HepG2 (cell line): Measurements from ENCODE around the gene MTF1. TPM values are rescaled to one million over a fixed set of nuclear protein-coding genes. Genes with fewer than 3 reads are reported as not detected.

Experiments used
- BCL6 ChIP-seq: IDR thresholded peaks from 2 replicates; pipeline ENCODE4 v1.6.1; 2016; ENCODE audit warnings: missing genetic modification reagents, missing compliant biosample characterization
- CEBPZ ChIP-seq: IDR thresholded peaks from 2 replicates; pipeline ENCODE4 v1.6.1; 2012; ENCODE audit warnings: low read length, improper control_type of control experiment
- CREB1 ChIP-seq, 2 experiments: fragments of 450-650 bp in 1 of 2; IDR thresholded peaks; 2 replicates each; pipeline ENCODE4 v1.6.1; 2016 to 2017; ENCODE audit warnings: control low read depth in 1 of 2, mild to moderate bottlenecking in 1 of 2, missing compliant biosample characterization in 1 of 2, missing genetic modification characterization in 1 of 2
- DMAP1 ChIP-seq: IDR thresholded peaks from 2 replicates; pipeline ENCODE4 v1.6.1; 2016
- HNF1B ChIP-seq: sonication (generic); formaldehyde crosslinking; IDR thresholded peaks from 2 replicates; pipeline ENCODE4 v1.5.1; 2020; ENCODE audit warnings: mild to moderate bottlenecking, moderate library complexity, missing genetic modification reagents
- KLF9 ChIP-seq: IDR thresholded peaks from 2 replicates; pipeline ENCODE4 v1.6.1; 2016; ENCODE audit warnings: low read depth
- MIXL1 ChIP-seq: IDR thresholded peaks from 2 replicates; pipeline ENCODE4 v1.6.1; 2016
- NFIC ChIP-seq: IDR thresholded peaks from 2 replicates; pipeline ENCODE4 v1.6.1; 2012; ENCODE audit warnings: mild to moderate bottlenecking, low read length, inconsistent platforms
- SMAD1 ChIP-seq: sonication (generic); formaldehyde crosslinking; IDR thresholded peaks from 2 replicates; pipeline ENCODE4 v1.4.0; 2020; ENCODE audit warnings: missing genetic modification reagents, low read depth, mild to moderate bottlenecking, borderline replicate concordance
- SMC3 ChIP-seq: IDR thresholded peaks from 2 replicates; pipeline ENCODE4 v1.6.1; 2011; ENCODE audit warnings: low read length, improper control_type of control experiment
- SRSF9 ChIP-seq: fragments of 200-400 bp; formaldehyde crosslinking; IDR thresholded peaks from 2 replicates; pipeline ENCODE4 v1.6.1; 2018; ENCODE audit warnings: borderline replicate concordance, mild to moderate bottlenecking, low read depth, low read length; ENCODE audit not compliant: insufficient read depth, poor library complexity, severe bottlenecking
- SRY ChIP-seq: sonication (generic); formaldehyde crosslinking; IDR thresholded peaks from 2 replicates; pipeline ENCODE4 v1.8.0; 2022; ENCODE audit warnings: mild to moderate bottlenecking, missing genetic modification reagents
- TCF7L2 ChIP-seq: IDR thresholded peaks from 2 replicates; pipeline ENCODE4 v1.6.1; 2011; ENCODE audit warnings: mild to moderate bottlenecking, low read depth, low read length, moderate library complexity
- TRIM24 ChIP-seq: sonication (generic); formaldehyde crosslinking; IDR thresholded peaks from 2 replicates; pipeline ENCODE4 v1.8.0; 2022; ENCODE audit warnings: mild to moderate bottlenecking, missing genetic modification reagents
- ZIK1 ChIP-seq: sonication (generic); formaldehyde crosslinking; IDR thresholded peaks from 2 replicates; pipeline ENCODE4 v1.5.0; 2020; ENCODE audit warnings: mild to moderate bottlenecking, low read depth, missing genetic modification reagents, borderline replicate concordance
- ZNF230 ChIP-seq: sonication (generic); formaldehyde crosslinking; IDR thresholded peaks from 2 replicates; pipeline ENCODE4 v1.4.0; 2020; ENCODE audit warnings: mild to moderate bottlenecking, missing genetic modification reagents
- ZNF251 ChIP-seq: sonication (generic); formaldehyde crosslinking; IDR thresholded peaks from 2 replicates; pipeline ENCODE4 v1.9.0; 2021; ENCODE audit warnings: mild to moderate bottlenecking, missing genetic modification reagents
- ZNF326 ChIP-seq: sonication (generic); formaldehyde crosslinking; IDR thresholded peaks from 2 replicates; pipeline ENCODE4 v1.4.0; 2020; ENCODE audit warnings: missing genetic modification reagents, borderline replicate concordance
- ZNF382 ChIP-seq: sonication (generic); formaldehyde crosslinking; IDR thresholded peaks from 2 replicates; pipeline ENCODE4 v1.5.0; 2020; ENCODE audit warnings: missing genetic modification reagents, mild to moderate bottlenecking, borderline replicate concordance
- ZNF446 ChIP-seq: sonication (generic); formaldehyde crosslinking; IDR thresholded peaks from 2 replicates; pipeline ENCODE4 v1.5.0; 2020; ENCODE audit warnings: mild to moderate bottlenecking, missing genetic modification reagents
- ZNF572 ChIP-seq: sonication (generic); formaldehyde crosslinking; IDR thresholded peaks from 2 replicates; pipeline ENCODE4 v1.5.1; 2020; ENCODE audit warnings: mild to moderate bottlenecking, missing genetic modification reagents
- ZNF678 ChIP-seq: sonication (generic); formaldehyde crosslinking; IDR thresholded peaks from 2 replicates; pipeline ENCODE4 v1.4.0; 2020; ENCODE audit warnings: mild to moderate bottlenecking, missing genetic modification reagents
- polyA plus RNA-seq, 8 experiments: library from polyadenylated mRNA; depleted of rRNA in 3 of 8; stranded (reverse) in 7 of 8; unstranded in 1 of 8; fragments of >200 nt; fragmentation: Illumina TruSeq in 4 of 8; extraction: Trizol in 4 of 8; gene quantifications; 2 replicates each; pipeline versions ENCODE4 v1.2.1 to v1.2.3, GENCODE V29; 2011 to 2016; ENCODE audit warnings: low read depth in 4 of 8, missing spikeins in 1 of 8, mixed read lengths in 1 of 8; ENCODE audit not compliant: insufficient read depth in 1 of 8
- total RNA-seq, 5 experiments: library from RNA; depleted of rRNA; stranded (reverse); fragments of >200 nt; fragmentation: Illumina TruSeq; extraction: Trizol; gene quantifications; 2 replicates each; pipeline ENCODE4 v1.2.3, GENCODE V29; 2016; ENCODE audit warnings: low read depth in 1 of 5
- TF ChIP-seq, protein P1 (sequence below): sonication (generic); formaldehyde crosslinking; IDR thresholded peaks from 2 replicates; pipeline ENCODE4 v1.8.1; 2023; ENCODE audit warnings: mild to moderate bottlenecking, missing genetic modification reagents
- TF ChIP-seq, protein P2 (sequence below): IDR thresholded peaks from 2 replicates; pipeline ENCODE4 v1.6.1; 2012; ENCODE audit warnings: inconsistent platforms

The MTF1 gene
- total and polyA plus RNA-seq, 2 of the 13 experiments (the other 11 are each of a cell fraction or from before 2014, with no cell fraction given), result 2.4 to 3.3 TPM

DNA sequence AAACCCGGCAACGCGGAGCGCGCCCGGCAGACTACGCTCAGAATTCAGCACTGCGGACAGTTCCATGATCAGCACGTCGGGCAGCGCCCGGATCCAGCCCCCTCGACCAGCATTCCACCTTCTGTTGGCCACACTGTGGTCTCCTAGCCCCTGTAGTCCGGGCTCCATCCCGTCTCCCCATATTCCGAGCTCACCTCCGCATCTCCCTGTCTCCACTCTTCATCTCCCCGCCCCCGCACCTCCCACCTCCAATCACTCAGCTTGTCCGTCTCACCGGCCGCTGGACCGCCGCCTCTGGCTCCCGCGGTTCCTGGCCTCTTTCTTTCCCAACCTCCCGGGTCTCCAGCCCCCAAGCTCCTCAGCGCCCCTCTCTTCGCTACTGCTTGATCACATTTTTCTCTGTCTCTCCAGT, 95.0 kb downstream of the MTF1 start (continued):
- no peak for TF ChIP-seq HNF1B (CRISPR knock-in tag)
- peak; percentile 100 for TF ChIP-seq ZNF446
- peak; percentile 98; the same call in 1 of the 2 replicates for TF ChIP-seq ZNF678 (CRISPR knock-in tag)
- no peak for TF ChIP-seq TRIM24 (CRISPR knock-in tag)
- TF ChIP-seq NFIC, result no peak
- peak; percentile 90 for TF ChIP-seq BCL6 (CRISPR knock-in tag)
- TF ChIP-seq, protein P1, sequence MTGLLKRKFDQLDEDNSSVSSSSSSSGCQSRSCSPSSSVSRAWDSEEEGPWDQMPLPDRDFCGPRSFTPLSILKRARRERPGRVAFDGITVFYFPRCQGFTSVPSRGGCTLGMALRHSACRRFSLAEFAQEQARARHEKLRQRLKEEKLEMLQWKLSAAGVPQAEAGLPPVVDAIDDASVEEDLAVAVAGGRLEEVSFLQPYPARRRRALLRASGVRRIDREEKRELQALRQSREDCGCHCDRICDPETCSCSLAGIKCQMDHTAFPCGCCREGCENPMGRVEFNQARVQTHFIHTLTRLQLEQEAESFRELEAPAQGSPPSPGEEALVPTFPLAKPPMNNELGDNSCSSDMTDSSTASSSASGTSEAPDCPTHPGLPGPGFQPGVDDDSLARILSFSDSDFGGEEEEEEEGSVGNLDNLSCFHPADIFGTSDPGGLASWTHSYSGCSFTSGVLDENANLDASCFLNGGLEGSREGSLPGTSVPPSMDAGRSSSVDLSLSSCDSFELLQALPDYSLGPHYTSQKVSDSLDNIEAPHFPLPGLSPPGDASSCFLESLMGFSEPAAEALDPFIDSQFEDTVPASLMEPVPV (CRISPR knock-in tag), result peak; percentile 88
- TF ChIP-seq SRY, result peak; percentile 100
- no peak for TF ChIP-seq SRSF9
- no peak for TF ChIP-seq CEBPZ
- peak; percentile 79; the same call in 1 of the 2 replicates for TF ChIP-seq DMAP1 (CRISPR knock-in tag)
- TF ChIP-seq TCF7L2, result no peak
- peak; percentile 94 for TF ChIP-seq KLF9 (CRISPR knock-in tag)
- peak; percentile 92; the same call in 1 of the 2 replicates for TF ChIP-seq ZNF326 (CRISPR knock-in tag)
- TF ChIP-seq SMAD1 (CRISPR knock-in tag), result no peak
- no peak for TF ChIP-seq ZNF572 (CRISPR knock-in tag)
- TF ChIP-seq ZIK1 (CRISPR knock-in tag), result peak; percentile 94; the same call in 1 of the 2 replicates
- TF ChIP-seq CREB1 (IDR thresholded peaks at IDR 0.05), result no peak
- TF ChIP-seq CREB1 (CRISPR knock-in tag; IDR thresholded peaks at IDR 0.05), result no peak
- TF ChIP-seq SMC3, result no peak
- TF ChIP-seq ZNF251, result peak; percentile 94
- TF ChIP-seq, protein P2, sequence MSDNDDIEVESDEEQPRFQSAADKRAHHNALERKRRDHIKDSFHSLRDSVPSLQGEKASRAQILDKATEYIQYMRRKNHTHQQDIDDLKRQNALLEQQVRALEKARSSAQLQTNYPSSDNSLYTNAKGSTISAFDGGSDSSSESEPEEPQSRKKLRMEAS, result 0 out of 2 replicates have a peak, but pooled peaks have one; percentile 24
- peak; percentile 96 for TF ChIP-seq MIXL1 (CRISPR knock-in tag)
- TF ChIP-seq ZNF382 (CRISPR knock-in tag), result peak; percentile 59; the same call in 1 of the 2 replicates
- TF ChIP-seq ZNF230 (CRISPR knock-in tag), result peak; percentile 98; the same call in 1 of the 2 replicates
